ENCODE measurements around the gene C10orf95. TPM values are rescaled to one million over a fixed set of nuclear protein-coding genes. Genes with fewer than 3 reads are reported as not detected.

The C10orf95 gene
- total RNA-seq, 1 experiment from 2014 or later = 0.21 TPM

DNA sequence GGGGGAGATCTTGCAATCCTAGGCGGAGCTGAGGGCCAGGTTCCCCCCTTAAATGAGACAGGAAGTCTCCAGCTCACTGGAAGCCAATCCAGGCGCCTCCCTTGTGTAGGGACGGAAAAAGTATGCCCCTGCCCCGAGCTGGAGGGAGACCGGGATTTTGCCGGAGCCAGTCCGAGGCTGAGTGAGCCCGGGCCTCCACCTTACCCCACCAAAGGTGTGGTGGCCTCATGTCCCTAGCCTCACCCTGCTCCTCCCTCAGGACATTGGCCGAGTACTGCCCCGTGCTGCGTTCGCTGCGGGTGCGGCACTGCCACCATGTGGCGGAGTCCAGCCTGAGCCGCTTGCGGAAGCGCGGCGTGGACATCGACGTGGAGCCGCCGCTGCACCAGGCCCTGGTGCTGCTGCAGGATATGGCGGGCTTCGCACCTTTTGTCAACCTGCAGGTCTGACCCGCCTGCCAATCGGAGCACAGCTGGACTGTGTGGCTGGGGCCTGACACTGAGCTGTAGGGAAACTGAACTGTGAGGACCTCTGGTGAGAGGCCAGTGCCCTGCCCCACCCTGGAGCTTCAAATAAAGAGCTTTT lies 28.7 kb downstream of the C10orf95 start:
- peak overlapping the region; percentile 91 to 94 for H3K4me3 ChIP-seq (ENCODE audit: low read depth in 2 of 2, low read length in 2 of 2)
- peak overlapping the region; percentile 98 for H3K27ac ChIP-seq (ENCODE audit: low read length)
- peaks cover 11% of the 10 kb centered on the region for H3K4me1 ChIP-seq (ENCODE audit: control insufficient read depth, insufficient read depth, low read length)
- CTCF ChIA-PET = interaction anchor here (0.8 to 2.2 kb wide), 7 partner anchors 10 to 254 kb away, joined by 3 to 16 read pairs (median 6); partner anchors contain the start of gene CUEDC2
- in situ Hi-C loops (cut with HindIII; ENCODE audit: low pct_unique_long_range_greater_than_20kb, low sequenced_read_pairs) = no loop called here
- BruUV-seq (replicated peaks) = no TSS peak
- DNase-seq (ENCODE audit: low read depth, low spot score) (peak; percentile 55), ATAC-seq (peak; percentile 74)
- H3K27me3 ChIP-seq (ENCODE audit: control insufficient read depth, insufficient read depth, low read length) = no peaks in the 10 kb centered on the region
- intact Hi-C loops (cut with micrococcal nuclease; ENCODE audit: unreplicated experiment) = no loop called here
- POLR2A ChIA-PET = interaction anchor here (0.6 kb wide), 3 partner anchors 12 to 82 kb away, joined by 3 to 10 read pairs (median 3); no protein-coding TSS in a partner anchor
- no peaks in the 10 kb centered on the region for H3K9me3 ChIP-seq (ENCODE audit: control insufficient read depth, insufficient read depth, low read depth, low read length)
- H3K36me3 ChIP-seq (ENCODE audit: control insufficient read depth, insufficient read depth, low read length) = peaks cover 9% of the 10 kb centered on the region; the same call in 1 of the 2 replicates
- TF ChIP-seq, protein P1, sequence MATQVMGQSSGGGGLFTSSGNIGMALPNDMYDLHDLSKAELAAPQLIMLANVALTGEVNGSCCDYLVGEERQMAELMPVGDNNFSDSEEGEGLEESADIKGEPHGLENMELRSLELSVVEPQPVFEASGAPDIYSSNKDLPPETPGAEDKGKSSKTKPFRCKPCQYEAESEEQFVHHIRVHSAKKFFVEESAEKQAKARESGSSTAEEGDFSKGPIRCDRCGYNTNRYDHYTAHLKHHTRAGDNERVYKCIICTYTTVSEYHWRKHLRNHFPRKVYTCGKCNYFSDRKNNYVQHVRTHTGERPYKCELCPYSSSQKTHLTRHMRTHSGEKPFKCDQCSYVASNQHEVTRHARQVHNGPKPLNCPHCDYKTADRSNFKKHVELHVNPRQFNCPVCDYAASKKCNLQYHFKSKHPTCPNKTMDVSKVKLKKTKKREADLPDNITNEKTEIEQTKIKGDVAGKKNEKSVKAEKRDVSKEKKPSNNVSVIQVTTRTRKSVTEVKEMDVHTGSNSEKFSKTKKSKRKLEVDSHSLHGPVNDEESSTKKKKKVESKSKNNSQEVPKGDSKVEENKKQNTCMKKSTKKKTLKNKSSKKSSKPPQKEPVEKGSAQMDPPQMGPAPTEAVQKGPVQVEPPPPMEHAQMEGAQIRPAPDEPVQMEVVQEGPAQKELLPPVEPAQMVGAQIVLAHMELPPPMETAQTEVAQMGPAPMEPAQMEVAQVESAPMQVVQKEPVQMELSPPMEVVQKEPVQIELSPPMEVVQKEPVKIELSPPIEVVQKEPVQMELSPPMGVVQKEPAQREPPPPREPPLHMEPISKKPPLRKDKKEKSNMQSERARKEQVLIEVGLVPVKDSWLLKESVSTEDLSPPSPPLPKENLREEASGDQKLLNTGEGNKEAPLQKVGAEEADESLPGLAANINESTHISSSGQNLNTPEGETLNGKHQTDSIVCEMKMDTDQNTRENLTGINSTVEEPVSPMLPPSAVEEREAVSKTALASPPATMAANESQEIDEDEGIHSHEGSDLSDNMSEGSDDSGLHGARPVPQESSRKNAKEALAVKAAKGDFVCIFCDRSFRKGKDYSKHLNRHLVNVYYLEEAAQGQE (IDR thresholded peaks at IDR 0.05; ENCODE audit: insufficient read depth in 1 of 2, low read depth in 2 of 2, low read length in 1 of 2) = peak in 1 of 2 experiments; percentile 81; a peak in 2 of 4 replicates
- TF ChIP-seq POLR2AphosphoS5 (IDR thresholded peaks at IDR 0.05; ENCODE audit: low read depth, low read length) (peak; percentile 56; the same call in 1 of the 2 replicates), TCF7L2 (IDR thresholded peaks at IDR 0.05; ENCODE audit: low read depth, low read length) (no peak), SIN3A (IDR thresholded peaks at IDR 0.05; ENCODE audit: borderline replicate concordance, insufficient read depth, low read depth, low read length) (no peak)
- TF ChIP-seq, protein P2, sequence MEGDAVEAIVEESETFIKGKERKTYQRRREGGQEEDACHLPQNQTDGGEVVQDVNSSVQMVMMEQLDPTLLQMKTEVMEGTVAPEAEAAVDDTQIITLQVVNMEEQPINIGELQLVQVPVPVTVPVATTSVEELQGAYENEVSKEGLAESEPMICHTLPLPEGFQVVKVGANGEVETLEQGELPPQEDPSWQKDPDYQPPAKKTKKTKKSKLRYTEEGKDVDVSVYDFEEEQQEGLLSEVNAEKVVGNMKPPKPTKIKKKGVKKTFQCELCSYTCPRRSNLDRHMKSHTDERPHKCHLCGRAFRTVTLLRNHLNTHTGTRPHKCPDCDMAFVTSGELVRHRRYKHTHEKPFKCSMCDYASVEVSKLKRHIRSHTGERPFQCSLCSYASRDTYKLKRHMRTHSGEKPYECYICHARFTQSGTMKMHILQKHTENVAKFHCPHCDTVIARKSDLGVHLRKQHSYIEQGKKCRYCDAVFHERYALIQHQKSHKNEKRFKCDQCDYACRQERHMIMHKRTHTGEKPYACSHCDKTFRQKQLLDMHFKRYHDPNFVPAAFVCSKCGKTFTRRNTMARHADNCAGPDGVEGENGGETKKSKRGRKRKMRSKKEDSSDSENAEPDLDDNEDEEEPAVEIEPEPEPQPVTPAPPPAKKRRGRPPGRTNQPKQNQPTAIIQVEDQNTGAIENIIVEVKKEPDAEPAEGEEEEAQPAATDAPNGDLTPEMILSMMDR (IDR thresholded peaks at IDR 0.05) = peak; percentile 98

DNA sequence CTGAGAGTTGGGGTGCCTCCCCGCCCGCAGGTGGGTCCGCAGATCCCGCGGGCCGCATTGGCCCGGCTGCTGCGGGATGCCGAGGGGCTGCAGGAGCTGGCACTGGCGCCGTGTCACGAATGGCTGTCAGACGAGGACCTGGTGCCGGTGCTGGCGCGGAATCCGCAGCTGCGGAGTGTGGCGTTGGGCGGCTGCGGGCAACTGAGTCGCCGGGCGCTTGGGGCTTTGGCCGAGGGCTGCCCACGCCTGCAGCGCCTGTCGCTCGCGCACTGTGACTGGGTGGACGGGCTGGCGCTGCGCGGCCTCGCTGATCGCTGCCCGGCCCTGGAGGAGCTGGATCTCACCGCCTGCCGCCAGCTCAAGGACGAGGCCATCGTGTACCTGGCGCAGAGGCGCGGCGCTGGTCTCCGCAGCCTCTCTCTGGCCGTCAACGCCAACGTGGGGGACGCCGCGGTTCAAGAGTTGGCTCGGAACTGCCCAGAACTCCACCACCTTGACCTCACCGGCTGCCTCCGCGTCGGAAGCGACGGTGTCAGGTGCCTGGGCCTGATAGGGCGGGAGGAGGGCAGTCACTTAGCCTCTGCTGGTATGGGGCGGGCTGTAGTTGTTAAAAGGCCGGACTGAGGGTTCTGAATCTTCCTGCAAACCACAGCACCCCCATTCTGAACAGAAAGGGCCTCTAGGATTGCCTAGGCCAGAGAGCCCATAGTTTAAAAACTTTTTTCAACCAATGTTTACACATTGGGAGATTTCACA lies 29.4 kb downstream of the C10orf95 start:
- intact Hi-C loops (cut with micrococcal nuclease; ENCODE audit: unreplicated experiment) = no loop called here
- no TSS peak for BruUV-seq (replicated peaks)

More for the DNA sequence above, 29.4 kb downstream of the C10orf95 start:
- peaks cover 11% of the 10 kb centered on the region for H3K4me1 ChIP-seq (ENCODE audit: control insufficient read depth, insufficient read depth, low read length)
- peak overlapping the region; percentile 91 to 94 for H3K4me3 ChIP-seq (ENCODE audit: low read depth in 2 of 2, low read length in 2 of 2)
- DNase-seq (ENCODE audit: low read depth, low spot score) (no peak), ATAC-seq (peak; percentile 19)
- in situ Hi-C loops (cut with HindIII; ENCODE audit: low pct_unique_long_range_greater_than_20kb, low sequenced_read_pairs) = no loop called here
- H3K27me3 ChIP-seq (ENCODE audit: control insufficient read depth, insufficient read depth, low read length) = no peaks in the 10 kb centered on the region
- H3K9me3 ChIP-seq (ENCODE audit: control insufficient read depth, insufficient read depth, low read depth, low read length) = no peaks in the 10 kb centered on the region
- peak overlapping the region; percentile 98 for H3K27ac ChIP-seq (ENCODE audit: low read length)
- TF ChIP-seq SIN3A (IDR thresholded peaks at IDR 0.05; ENCODE audit: borderline replicate concordance, insufficient read depth, low read depth, low read length) = peak; percentile 77; the same call in 1 of the 2 replicates
- TF ChIP-seq TCF7L2 (IDR thresholded peaks at IDR 0.05; ENCODE audit: low read depth, low read length) = no peak
- POLR2A ChIA-PET = interaction anchor here (0.6 kb wide), 1 partner anchor 20 kb away, joined by 3 read pairs; no protein-coding TSS in a partner anchor
- H3K36me3 ChIP-seq (ENCODE audit: control insufficient read depth, insufficient read depth, low read length) = peaks cover 9% of the 10 kb centered on the region; the same call in 1 of the 2 replicates
- CTCF ChIA-PET = interaction anchor here (0.9 to 2.2 kb wide), 7 partner anchors 10 to 253 kb away, joined by 3 to 16 read pairs (median 7); partner anchors contain the start of gene CUEDC2

Data from Panc1 (cell line).